GM23338 (cell line): ENCODE measurements around the gene C16orf90. TPM values are rescaled to one million over a fixed set of nuclear protein-coding genes. Genes with fewer than 3 reads are reported as not detected.
"Not testable (repeated sequence)": the region's sequence is repeated elsewhere in the genome, so short reads cannot be mapped to it uniquely, and the experiment has no call there.

Source experiments
- ATAC-seq: fragments of 200-7000 bp; cut with Tn5 transposase; 3 replicates; pipeline ENCODE4 v1.9.1; 2020
- DNase-seq: peaks from one replicate; pipeline ENCODE4 v3.0.0-alpha.2; 2015; ENCODE audit warnings: low spot score
- H2AFZ ChIP-seq: fragments of 200-600 bp; sonication (generic); 2 replicates; pipeline ENCODE4 v1.8.0; 2016; ENCODE audit warnings: antibody characterized with exemption, mild to moderate bottlenecking, moderate library complexity
- H3F3A ChIP-seq: fragments of 200-600 bp; sonication (generic); replicated peaks from 2 replicates; pipeline ENCODE4 v1.8.0; 2017; ENCODE audit warnings: antibody characterized with exemption, mixed run types, low read depth
- H3K27ac ChIP-seq: fragments of 200-600 bp; sonication (generic); 2 replicates; pipeline ENCODE4 v1.6.1; 2016; ENCODE audit warnings: low read depth
- H3K27me3 ChIP-seq: fragments of 200-600 bp; sonication (generic); 2 replicates; pipeline ENCODE4 v1.8.0; 2016; ENCODE audit warnings: mild to moderate bottlenecking, mixed run types, moderate library complexity; ENCODE audit not compliant: insufficient read depth
- H3K36me3 ChIP-seq: fragments of 200-600 bp; sonication (generic); 2 replicates; pipeline ENCODE4 v1.8.0; 2016; ENCODE audit warnings: mild to moderate bottlenecking; ENCODE audit not compliant: insufficient read depth
- H3K4me1 ChIP-seq: fragments of 200-600 bp; sonication (generic); 2 replicates; pipeline ENCODE4 v1.8.0; 2016; ENCODE audit warnings: mild to moderate bottlenecking, moderate library complexity; ENCODE audit not compliant: insufficient read depth
- H3K4me2 ChIP-seq: fragments of 200-600 bp; sonication (generic); 2 replicates; pipeline ENCODE4 v1.7.1; 2017; ENCODE audit warnings: mixed run types
- H3K4me3 ChIP-seq: fragments of 200-600 bp; sonication (generic); 2 replicates; pipeline ENCODE4 v1.6.1; 2016; ENCODE audit warnings: mixed run types
- H3K79me2 ChIP-seq: fragments of 200-600 bp; sonication (generic); replicated peaks from 2 replicates; pipeline ENCODE4 v1.8.0; 2017; ENCODE audit warnings: mild to moderate bottlenecking; ENCODE audit not compliant: insufficient read depth
- H3K9me2 ChIP-seq: fragments of 200-600 bp; sonication (generic); 2 replicates; pipeline ENCODE4 v1.8.0; 2017; ENCODE audit not compliant: insufficient read depth
- H4K20me1 ChIP-seq: fragments of 200-600 bp; sonication (generic); replicated peaks from 2 replicates; pipeline ENCODE4 v1.8.0; 2017; ENCODE audit warnings: mild to moderate bottlenecking; ENCODE audit not compliant: insufficient read depth
- H3K27ac Mint-ChIP-seq: 2 replicates; pipeline ENCODE4 v1.8.0; 2020; ENCODE audit warnings: inconsistent platforms, mild to moderate bottlenecking, moderate library complexity, mixed read lengths
- H3K27me3 Mint-ChIP-seq: 3 replicates; pipeline ENCODE4 v1.8.0; 2022; ENCODE audit warnings: low read depth, mild to moderate bottlenecking, moderate library complexity, mixed read lengths, inconsistent platforms; ENCODE audit not compliant: insufficient read depth, poor library complexity
- H3K36me3 Mint-ChIP-seq: 3 replicates; pipeline ENCODE4 v1.8.0; 2021; ENCODE audit warnings: low read depth, mild to moderate bottlenecking, inconsistent platforms, moderate library complexity, mixed read lengths
- H3K4me1 Mint-ChIP-seq: 3 replicates; pipeline ENCODE4 v1.8.0; 2020; ENCODE audit warnings: mild to moderate bottlenecking, inconsistent platforms, mixed read lengths
- H3K4me3 Mint-ChIP-seq: 3 replicates; pipeline ENCODE4 v1.8.0; 2021; ENCODE audit warnings: moderate library complexity, mild to moderate bottlenecking, inconsistent platforms, mixed read lengths
- H3K9me3 Mint-ChIP-seq: 3 replicates; pipeline ENCODE4 v1.8.0; 2020; ENCODE audit warnings: moderate library complexity, mild to moderate bottlenecking, inconsistent platforms, mixed read lengths
- CREB1 ChIP-seq: fragments of 250-450 bp; sonication (Bioruptor Pico); IDR thresholded peaks from 2 replicates; pipeline ENCODE4 v1.5.0; 2020; ENCODE audit warnings: low read depth, mild to moderate bottlenecking, moderate library complexity
- EZH2 ChIP-seq: fragments of 200-600 bp; sonication (generic); IDR thresholded peaks from one replicate; pipeline ENCODE4 v1.8.0; 2017; ENCODE audit warnings: antibody characterized with exemption, mild to moderate bottlenecking, low read depth; ENCODE audit not compliant: unreplicated experiment
- EZH2phosphoT487 ChIP-seq: fragments of 200-600 bp; sonication (generic); IDR thresholded peaks from one replicate; pipeline ENCODE4 v1.8.1; 2018; ENCODE audit warnings: antibody characterized with exemption; ENCODE audit not compliant: unreplicated experiment
- JUNB ChIP-seq: IDR thresholded peaks from one replicate; pipeline ENCODE4 v1.6.1; 2016; ENCODE audit warnings: antibody characterized with exemption; ENCODE audit not compliant: unreplicated experiment
- NANOG ChIP-seq: IDR thresholded peaks from 2 replicates; pipeline ENCODE4 v1.6.1; 2016; ENCODE audit warnings: antibody characterized with exemption, borderline replicate concordance
- POLR2AphosphoS5 ChIP-seq: IDR thresholded peaks from 2 replicates; pipeline ENCODE4 v1.6.1; 2016; ENCODE audit warnings: antibody characterized with exemption, low read depth
- STAT1 ChIP-seq: IDR thresholded peaks from one replicate; pipeline ENCODE4 v1.6.1; 2016; ENCODE audit warnings: antibody characterized with exemption; ENCODE audit not compliant: unreplicated experiment
- ZNF331 ChIP-seq: fragments of 250-450 bp; sonication (Bioruptor Pico); IDR thresholded peaks from 2 replicates; pipeline ENCODE4 v1.5.0; 2020; ENCODE audit warnings: low read depth, mild to moderate bottlenecking, moderate library complexity
- polyA plus RNA-seq: library from polyadenylated mRNA; unstranded; fragments of >200 nt; fragmentation: Nextera tagmentation; extraction: Ambion mirVana; gene quantifications from 2 replicates; pipeline ENCODE4 v1.2.1, GENCODE V29; 2016
- total RNA-seq: library from RNA; depleted of rRNA; stranded (reverse); fragments of >200 nt; shearing (Covaris generic); gene quantifications from 2 replicates; pipeline ENCODE4 v1.2.3, GENCODE V29; 2014
- TF ChIP-seq, protein P1 (sequence below), 2 experiments: fragments of 200-600 bp in 1 of 2; sonication (generic) in 1 of 2; conservative IDR thresholded peaks; 2 replicates each; pipeline versions ENCODE4 v1.5.1 to v1.6.1; 2016 to 2017; ENCODE audit warnings: antibody characterized with exemption in 2 of 2, low read depth in 2 of 2, mild to moderate bottlenecking in 2 of 2, moderate library complexity in 1 of 2
- TF ChIP-seq, protein P2 (sequence below): fragments of 250-450 bp; sonication (Bioruptor Pico); IDR thresholded peaks from 2 replicates; pipeline ENCODE4 v1.5.0; 2020; ENCODE audit warnings: mild to moderate bottlenecking, moderate library complexity
- TF ChIP-seq, protein P3 (sequence below): IDR thresholded peaks from 2 replicates; pipeline ENCODE4 v1.6.1; 2016; ENCODE audit warnings: antibody characterized with exemption

Gene C16orf90
- total and polyA plus RNA-seq, 2 experiments from 2014 or later = not detected

DNA sequence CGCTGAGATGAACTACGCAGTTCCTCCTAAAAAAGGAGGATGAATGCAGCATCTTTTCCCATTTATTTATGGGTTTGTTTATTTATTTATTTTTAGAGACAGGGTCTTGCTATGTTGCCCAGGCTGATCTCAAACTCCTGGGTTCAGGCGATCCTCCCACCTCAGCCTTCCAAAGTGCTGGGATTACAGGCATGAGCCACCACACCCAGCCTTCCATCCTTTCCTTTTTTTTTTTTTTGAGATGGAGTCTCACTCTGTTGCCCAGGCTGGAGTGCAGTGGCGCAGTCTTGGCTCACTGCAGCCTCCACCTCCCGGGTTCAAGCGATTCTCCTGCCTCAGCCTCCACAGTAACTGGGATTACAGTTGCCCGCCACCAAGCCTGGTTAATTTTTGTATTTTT is 20.4 kb downstream of the C16orf90 start:
- peaks cover 12% of the 10 kb centered on the region for H3K36me3 Mint-ChIP-seq

DNA sequence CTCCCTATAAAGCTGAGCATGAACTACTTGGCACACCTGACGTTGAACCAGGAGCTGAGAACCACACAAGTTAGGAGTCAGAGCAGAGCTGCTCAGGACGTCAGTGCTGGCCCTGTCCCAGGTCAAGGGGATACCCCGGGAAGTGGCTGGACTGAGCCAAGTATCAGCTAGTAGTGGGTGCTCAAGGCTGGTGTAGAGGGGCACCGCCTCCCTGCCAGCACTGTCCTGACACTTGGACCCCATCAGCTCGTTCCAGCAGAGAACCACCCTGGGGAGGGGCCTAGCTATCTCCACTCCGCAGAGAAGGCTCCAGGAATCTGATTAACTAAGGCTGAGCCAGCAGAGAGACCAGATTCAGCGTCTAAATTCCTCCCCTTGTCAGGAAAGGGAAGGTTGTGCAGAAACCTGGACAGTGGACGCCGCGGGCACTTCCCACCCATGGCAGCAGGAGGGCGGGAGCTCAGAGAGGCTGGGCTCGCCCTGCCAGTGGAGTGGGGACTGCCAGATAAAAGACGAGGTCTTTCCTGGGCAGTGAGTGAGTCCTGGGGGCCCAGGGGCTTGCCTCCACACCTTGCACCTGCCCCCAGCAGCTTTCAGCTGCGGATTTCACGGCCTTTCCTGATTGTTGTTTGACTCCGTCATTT is 21.0 kb downstream of the C16orf90 start:
- no peak overlapping the region for H3K27ac Mint-ChIP-seq
- no peaks in the 10 kb centered on the region for H3K36me3 ChIP-seq
- DNase-seq (no peak), ATAC-seq (no peak)
- H3K4me1 ChIP-seq = no peaks in the 10 kb centered on the region
- H4K20me1 ChIP-seq = peaks cover 29% of the 10 kb centered on the region; the same call in 1 of the 2 replicates
- H3K27me3 ChIP-seq = no peaks in the 10 kb centered on the region
- no peaks in the 10 kb centered on the region for H3K9me3 Mint-ChIP-seq
- no peak overlapping the region for H3K4me3 Mint-ChIP-seq
- no peaks in the 10 kb centered on the region for H3K9me2 ChIP-seq
- no peaks in the 10 kb centered on the region for H3F3A ChIP-seq
- H3K27ac ChIP-seq = no peak overlapping the region
- peaks cover 14% of the 10 kb centered on the region; the same call in 2 of the 3 replicates for H3K4me1 Mint-ChIP-seq
- peaks cover 3% of the 10 kb centered on the region for H3K27me3 Mint-ChIP-seq
- H3K79me2 ChIP-seq = peaks cover 83% of the 10 kb centered on the region
- no peak overlapping the region for H3K4me3 ChIP-seq
- H3K36me3 Mint-ChIP-seq = peaks cover 7% of the 10 kb centered on the region; the same call in 2 of the 3 replicates
- H3K4me2 ChIP-seq = no peak overlapping the region
- no peak overlapping the region for H2AFZ ChIP-seq
- no peak for TF ChIP-seq POLR2AphosphoS5
- TF ChIP-seq, protein P1, sequence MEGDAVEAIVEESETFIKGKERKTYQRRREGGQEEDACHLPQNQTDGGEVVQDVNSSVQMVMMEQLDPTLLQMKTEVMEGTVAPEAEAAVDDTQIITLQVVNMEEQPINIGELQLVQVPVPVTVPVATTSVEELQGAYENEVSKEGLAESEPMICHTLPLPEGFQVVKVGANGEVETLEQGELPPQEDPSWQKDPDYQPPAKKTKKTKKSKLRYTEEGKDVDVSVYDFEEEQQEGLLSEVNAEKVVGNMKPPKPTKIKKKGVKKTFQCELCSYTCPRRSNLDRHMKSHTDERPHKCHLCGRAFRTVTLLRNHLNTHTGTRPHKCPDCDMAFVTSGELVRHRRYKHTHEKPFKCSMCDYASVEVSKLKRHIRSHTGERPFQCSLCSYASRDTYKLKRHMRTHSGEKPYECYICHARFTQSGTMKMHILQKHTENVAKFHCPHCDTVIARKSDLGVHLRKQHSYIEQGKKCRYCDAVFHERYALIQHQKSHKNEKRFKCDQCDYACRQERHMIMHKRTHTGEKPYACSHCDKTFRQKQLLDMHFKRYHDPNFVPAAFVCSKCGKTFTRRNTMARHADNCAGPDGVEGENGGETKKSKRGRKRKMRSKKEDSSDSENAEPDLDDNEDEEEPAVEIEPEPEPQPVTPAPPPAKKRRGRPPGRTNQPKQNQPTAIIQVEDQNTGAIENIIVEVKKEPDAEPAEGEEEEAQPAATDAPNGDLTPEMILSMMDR (conservative IDR thresholded peaks at IDR 0.05; ENCODE audit: low read depth in 2 of 2) = no peak
- TF ChIP-seq, protein P2, sequence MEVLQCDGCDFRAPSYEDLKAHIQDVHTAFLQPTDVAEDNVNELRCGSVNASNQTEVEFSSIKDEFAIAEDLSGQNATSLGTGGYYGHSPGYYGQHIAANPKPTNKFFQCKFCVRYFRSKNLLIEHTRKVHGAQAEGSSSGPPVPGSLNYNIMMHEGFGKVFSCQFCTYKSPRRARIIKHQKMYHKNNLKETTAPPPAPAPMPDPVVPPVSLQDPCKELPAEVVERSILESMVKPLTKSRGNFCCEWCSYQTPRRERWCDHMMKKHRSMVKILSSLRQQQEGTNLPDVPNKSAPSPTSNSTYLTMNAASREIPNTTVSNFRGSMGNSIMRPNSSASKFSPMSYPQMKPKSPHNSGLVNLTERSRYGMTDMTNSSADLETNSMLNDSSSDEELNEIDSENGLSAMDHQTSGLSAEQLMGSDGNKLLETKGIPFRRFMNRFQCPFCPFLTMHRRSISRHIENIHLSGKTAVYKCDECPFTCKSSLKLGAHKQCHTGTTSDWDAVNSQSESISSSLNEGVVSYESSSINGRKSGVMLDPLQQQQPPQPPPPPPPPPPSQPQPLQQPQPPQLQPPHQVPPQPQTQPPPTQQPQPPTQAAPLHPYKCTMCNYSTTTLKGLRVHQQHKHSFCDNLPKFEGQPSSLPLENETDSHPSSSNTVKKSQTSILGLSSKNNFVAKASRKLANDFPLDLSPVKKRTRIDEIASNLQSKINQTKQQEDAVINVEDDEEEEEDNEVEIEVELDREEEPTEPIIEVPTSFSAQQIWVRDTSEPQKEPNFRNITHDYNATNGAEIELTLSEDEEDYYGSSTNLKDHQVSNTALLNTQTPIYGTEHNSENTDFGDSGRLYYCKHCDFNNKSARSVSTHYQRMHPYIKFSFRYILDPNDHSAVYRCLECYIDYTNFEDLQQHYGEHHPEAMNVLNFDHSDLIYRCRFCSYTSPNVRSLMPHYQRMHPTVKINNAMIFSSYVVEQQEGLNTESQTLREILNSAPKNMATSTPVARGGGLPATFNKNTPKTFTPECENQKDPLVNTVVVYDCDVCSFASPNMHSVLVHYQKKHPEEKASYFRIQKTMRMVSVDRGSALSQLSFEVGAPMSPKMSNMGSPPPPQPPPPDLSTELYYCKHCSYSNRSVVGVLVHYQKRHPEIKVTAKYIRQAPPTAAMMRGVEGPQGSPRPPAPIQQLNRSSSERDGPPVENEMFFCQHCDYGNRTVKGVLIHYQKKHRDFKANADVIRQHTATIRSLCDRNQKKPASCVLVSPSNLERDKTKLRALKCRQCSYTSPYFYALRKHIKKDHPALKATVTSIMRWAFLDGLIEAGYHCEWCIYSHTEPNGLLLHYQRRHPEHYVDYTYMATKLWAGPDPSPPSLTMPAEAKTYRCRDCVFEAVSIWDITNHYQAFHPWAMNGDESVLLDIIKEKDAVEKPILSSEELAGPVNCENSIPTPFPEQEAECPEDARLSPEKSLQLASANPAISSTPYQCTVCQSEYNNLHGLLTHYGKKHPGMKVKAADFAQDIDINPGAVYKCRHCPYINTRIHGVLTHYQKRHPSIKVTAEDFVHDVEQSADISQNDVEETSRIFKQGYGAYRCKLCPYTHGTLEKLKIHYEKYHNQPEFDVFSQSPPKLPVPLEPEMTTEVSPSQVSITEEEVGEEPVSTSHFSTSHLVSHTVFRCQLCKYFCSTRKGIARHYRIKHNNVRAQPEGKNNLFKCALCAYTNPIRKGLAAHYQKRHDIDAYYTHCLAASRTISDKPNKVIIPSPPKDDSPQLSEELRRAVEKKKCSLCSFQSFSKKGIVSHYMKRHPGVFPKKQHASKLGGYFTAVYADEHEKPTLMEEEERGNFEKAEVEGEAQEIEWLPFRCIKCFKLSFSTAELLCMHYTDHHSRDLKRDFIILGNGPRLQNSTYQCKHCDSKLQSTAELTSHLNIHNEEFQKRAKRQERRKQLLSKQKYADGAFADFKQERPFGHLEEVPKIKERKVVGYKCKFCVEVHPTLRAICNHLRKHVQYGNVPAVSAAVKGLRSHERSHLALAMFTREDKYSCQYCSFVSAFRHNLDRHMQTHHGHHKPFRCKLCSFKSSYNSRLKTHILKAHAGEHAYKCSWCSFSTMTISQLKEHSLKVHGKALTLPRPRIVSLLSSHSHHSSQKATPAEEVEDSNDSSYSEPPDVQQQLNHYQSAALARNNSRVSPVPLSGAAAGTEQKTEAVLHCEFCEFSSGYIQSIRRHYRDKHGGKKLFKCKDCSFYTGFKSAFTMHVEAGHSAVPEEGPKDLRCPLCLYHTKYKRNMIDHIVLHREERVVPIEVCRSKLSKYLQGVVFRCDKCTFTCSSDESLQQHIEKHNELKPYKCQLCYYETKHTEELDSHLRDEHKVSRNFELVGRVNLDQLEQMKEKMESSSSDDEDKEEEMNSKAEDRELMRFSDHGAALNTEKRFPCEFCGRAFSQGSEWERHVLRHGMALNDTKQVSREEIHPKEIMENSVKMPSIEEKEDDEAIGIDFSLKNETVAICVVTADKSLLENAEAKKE (CRISPR knock-in tag) = no peak
- TF ChIP-seq CREB1 (CRISPR knock-in tag) = no peak
- TF ChIP-seq NANOG = no peak
- no peak for TF ChIP-seq EZH2phosphoT487
- no peak for TF ChIP-seq ZNF331 (CRISPR knock-in tag)
- TF ChIP-seq JUNB = no peak
- no peak for TF ChIP-seq STAT1
- no peak for TF ChIP-seq EZH2
- TF ChIP-seq, protein P3, sequence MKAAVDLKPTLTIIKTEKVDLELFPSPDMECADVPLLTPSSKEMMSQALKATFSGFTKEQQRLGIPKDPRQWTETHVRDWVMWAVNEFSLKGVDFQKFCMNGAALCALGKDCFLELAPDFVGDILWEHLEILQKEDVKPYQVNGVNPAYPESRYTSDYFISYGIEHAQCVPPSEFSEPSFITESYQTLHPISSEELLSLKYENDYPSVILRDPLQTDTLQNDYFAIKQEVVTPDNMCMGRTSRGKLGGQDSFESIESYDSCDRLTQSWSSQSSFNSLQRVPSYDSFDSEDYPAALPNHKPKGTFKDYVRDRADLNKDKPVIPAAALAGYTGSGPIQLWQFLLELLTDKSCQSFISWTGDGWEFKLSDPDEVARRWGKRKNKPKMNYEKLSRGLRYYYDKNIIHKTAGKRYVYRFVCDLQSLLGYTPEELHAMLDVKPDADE = no peak

More for the DNA sequence above, 20.4 kb downstream of the C16orf90 start:
- not testable (repeated sequence) for H3K4me2 ChIP-seq, H3K4me3 ChIP-seq, H3K4me3 Mint-ChIP-seq, ATAC-seq, H3K9me3 Mint-ChIP-seq, H3K4me1 ChIP-seq, H3K4me1 Mint-ChIP-seq, H3K27ac ChIP-seq, H3F3A ChIP-seq, H2AFZ ChIP-seq, H3K27me3 Mint-ChIP-seq, H3K27me3 ChIP-seq, H3K9me2 ChIP-seq, H3K36me3 ChIP-seq, DNase-seq, H3K27ac Mint-ChIP-seq
- Histone ChIP-seq H3K79me2 (peaks cover 83% of the 10 kb centered on the region), H4K20me1 (peaks cover 29% of the 10 kb centered on the region; the same call in 1 of the 2 replicates)
